ENCODE results near the gene SERPINA10.
"Not testable (repeated sequence)": the region's sequence is repeated elsewhere in the genome, so short reads cannot be mapped to it uniquely, and the experiment has no call there.

The SERPINA10 gene

GRCh38 chr14:94269156-94269555, 23.9 kb downstream of the SERPINA10 start:
- H3K27me3 ChIP-seq (ENCODE audit: insufficient read depth, poor library complexity, severe bottlenecking), result peaks cover 2% of the 10 kb centered on the region
- TF ChIP-seq POLR2AphosphoS5 (IDR thresholded peaks at IDR 0.05; ENCODE audit: low read depth) (no peak), SPI1 (IDR thresholded peaks at IDR 0.05; ENCODE audit: borderline replicate concordance, low read depth) (no peak), REST (IDR thresholded peaks at IDR 0.05; ENCODE audit: insufficient replicate concordance, low read depth) (no peak), CTCF (IDR thresholded peaks at IDR 0.05; ENCODE audit: insufficient read depth, low read length) (no peak), GABPA (IDR thresholded peaks at IDR 0.05; ENCODE audit: low read depth) (no peak)
- H3K4me3 ChIP-seq (replicated peaks; ENCODE audit: insufficient read depth, low read length), result no peak overlapping the region
- DNase-seq (ENCODE audit: low read depth in 1 of 2, low spot score in 1 of 2), result no peak
- no peak overlapping the region for H3K27ac ChIP-seq (replicated peaks)

GRCh38 chr14:94268582-94268981, 24.5 kb downstream of the SERPINA10 start:
- not testable (repeated sequence) for H3K27ac ChIP-seq (replicated peaks); DNase-seq (ENCODE audit: low read depth in 1 of 2, low spot score in 1 of 2); H3K27me3 ChIP-seq (ENCODE audit: insufficient read depth, poor library complexity, severe bottlenecking); H3K4me3 ChIP-seq (replicated peaks; ENCODE audit: insufficient read depth, low read length)

- no peak overlapping the region for H3K27ac ChIP-seq (replicated peaks)
- H3K4me3 ChIP-seq (replicated peaks; ENCODE audit: insufficient read depth, low read length), result no peak overlapping the region
- DNase-seq (ENCODE audit: low read depth in 1 of 2, low spot score in 1 of 2), result no peak
- TF ChIP-seq GABPA (IDR thresholded peaks at IDR 0.05; ENCODE audit: low read depth) (no peak), SPI1 (IDR thresholded peaks at IDR 0.05; ENCODE audit: borderline replicate concordance, low read depth) (no peak), POLR2AphosphoS5 (IDR thresholded peaks at IDR 0.05; ENCODE audit: low read depth) (no peak), REST (IDR thresholded peaks at IDR 0.05; ENCODE audit: insufficient replicate concordance, low read depth) (no peak), CTCF (IDR thresholded peaks at IDR 0.05; ENCODE audit: insufficient read depth, low read length) (no peak)
- H3K27me3 ChIP-seq (ENCODE audit: insufficient read depth, poor library complexity, severe bottlenecking), result no peaks in the 10 kb centered on the region
Measured at GRCh38 chr14:94267352-94267751, 25.7 kb downstream of the SERPINA10 start.

- not testable (repeated sequence) for H3K27ac ChIP-seq (replicated peaks); H3K4me3 ChIP-seq (replicated peaks; ENCODE audit: insufficient read depth, low read length); H3K27me3 ChIP-seq (ENCODE audit: insufficient read depth, poor library complexity, severe bottlenecking); DNase-seq (ENCODE audit: low read depth in 1 of 2, low spot score in 1 of 2)
Measured at GRCh38 chr14:94264195-94264594, 28.9 kb downstream of the SERPINA10 start.

- Histone ChIP-seq H3K4me3 (replicated peaks; ENCODE audit: insufficient read depth, low read length) (no peak overlapping the region), H3K27me3 (ENCODE audit: insufficient read depth, poor library complexity, severe bottlenecking) (no peaks in the 10 kb centered on the region), H3K27ac (replicated peaks) (no peak overlapping the region)
- DNase-seq (ENCODE audit: low read depth in 1 of 2, low spot score in 1 of 2), result no peak
- TF ChIP-seq GABPA (IDR thresholded peaks at IDR 0.05; ENCODE audit: low read depth), result no peak
- TF ChIP-seq REST (IDR thresholded peaks at IDR 0.05; ENCODE audit: insufficient replicate concordance, low read depth), result no peak
- TF ChIP-seq CTCF (IDR thresholded peaks at IDR 0.05; ENCODE audit: insufficient read depth, low read length), result no peak
- TF ChIP-seq POLR2AphosphoS5 (IDR thresholded peaks at IDR 0.05; ENCODE audit: low read depth), result no peak
- no peak for TF ChIP-seq SPI1 (IDR thresholded peaks at IDR 0.05; ENCODE audit: borderline replicate concordance, low read depth)
Measured at GRCh38 chr14:94244182-94244581, 48.9 kb downstream of the SERPINA10 start.

All from HL-60 (cell line).